Body of pancreas (tissue), 4 donors: Measurements from ENCODE around the gene SLC15A4.

Experiments used
- CTCF ChIP-seq, 7 experiments: fragments of 450-650 bp in 4 of 7; fragments of 200-600 bp in 3 of 7; sonication (generic) in 3 of 7; IDR thresholded peaks; one replicate each; pipeline ENCODE4 v1.5.1; 2016 to 2019; ENCODE audit warnings: antibody characterized with exemption in 7 of 7
- POLR2A ChIP-seq, 3 donors: fragments of 450-650 bp; IDR thresholded peaks; one replicate each; pipeline ENCODE4 v1.6.1; 2016; ENCODE audit warnings: antibody characterized with exemption in 3 of 3, mild to moderate bottlenecking in 2 of 3

GRCh38 chr12:128803788-128804187 lies 20.0 kb downstream of the SLC15A4 start:
- no peak for TF ChIP-seq CTCF (IDR thresholded peaks at IDR 0.05)
- TF ChIP-seq POLR2A (IDR thresholded peaks at IDR 0.05): no peak
